ENCODE data around the gene TRPM3.
A peak's percentile ranks its signal among the peaks of the same experiment; 100 is the strongest.

Gene TRPM3

DNA sequence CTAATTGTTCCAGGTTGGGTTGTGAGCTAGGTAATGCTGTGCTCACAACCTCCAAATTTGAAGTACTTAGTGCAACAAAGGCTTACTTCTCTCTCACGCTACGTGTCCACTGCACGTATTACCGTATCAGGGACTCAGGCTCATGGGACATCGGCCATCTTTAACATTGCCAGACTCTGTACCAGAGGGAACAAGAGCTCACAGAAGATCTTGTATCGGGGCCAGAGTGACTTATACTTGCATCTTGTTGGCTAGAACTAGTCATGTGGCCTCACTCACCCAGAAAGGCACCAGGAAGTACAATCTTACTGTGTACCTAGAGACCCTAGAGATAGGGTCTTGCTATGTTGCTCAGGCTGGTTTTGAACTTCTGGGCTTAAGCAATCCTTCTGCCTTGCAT is 625.9 kb downstream of the TRPM3 start:
- DNase-seq = no peak

DNA sequence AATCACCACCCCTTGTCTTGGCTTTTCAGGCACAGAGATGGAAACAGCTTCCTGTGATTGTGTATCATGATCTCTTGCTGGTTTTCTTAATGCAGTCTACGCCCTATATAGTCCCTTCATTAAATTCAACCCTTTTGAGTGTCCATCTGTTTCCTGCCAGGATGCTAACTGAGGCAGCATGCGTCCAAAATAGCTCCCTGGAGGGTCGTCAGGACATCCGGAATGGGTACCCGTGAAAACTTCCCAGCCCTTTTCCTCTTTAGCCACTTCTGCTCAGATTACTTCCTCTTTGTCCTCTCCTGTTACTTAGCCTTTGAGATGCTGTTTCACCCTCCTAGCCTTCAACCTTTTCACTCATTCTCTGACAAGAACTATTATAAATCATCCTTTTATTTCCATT is 627.2 kb downstream of the TRPM3 start:
- DNase-seq = no peak

GRCh38 chr9:70493029-70493428 is 628.4 kb downstream of the TRPM3 start:
- no peak for DNase-seq

GRCh38 chr9:70492319-70492777 is 629.1 kb downstream of the TRPM3 start:
- peak; percentile 52 for DNase-seq

DNA sequence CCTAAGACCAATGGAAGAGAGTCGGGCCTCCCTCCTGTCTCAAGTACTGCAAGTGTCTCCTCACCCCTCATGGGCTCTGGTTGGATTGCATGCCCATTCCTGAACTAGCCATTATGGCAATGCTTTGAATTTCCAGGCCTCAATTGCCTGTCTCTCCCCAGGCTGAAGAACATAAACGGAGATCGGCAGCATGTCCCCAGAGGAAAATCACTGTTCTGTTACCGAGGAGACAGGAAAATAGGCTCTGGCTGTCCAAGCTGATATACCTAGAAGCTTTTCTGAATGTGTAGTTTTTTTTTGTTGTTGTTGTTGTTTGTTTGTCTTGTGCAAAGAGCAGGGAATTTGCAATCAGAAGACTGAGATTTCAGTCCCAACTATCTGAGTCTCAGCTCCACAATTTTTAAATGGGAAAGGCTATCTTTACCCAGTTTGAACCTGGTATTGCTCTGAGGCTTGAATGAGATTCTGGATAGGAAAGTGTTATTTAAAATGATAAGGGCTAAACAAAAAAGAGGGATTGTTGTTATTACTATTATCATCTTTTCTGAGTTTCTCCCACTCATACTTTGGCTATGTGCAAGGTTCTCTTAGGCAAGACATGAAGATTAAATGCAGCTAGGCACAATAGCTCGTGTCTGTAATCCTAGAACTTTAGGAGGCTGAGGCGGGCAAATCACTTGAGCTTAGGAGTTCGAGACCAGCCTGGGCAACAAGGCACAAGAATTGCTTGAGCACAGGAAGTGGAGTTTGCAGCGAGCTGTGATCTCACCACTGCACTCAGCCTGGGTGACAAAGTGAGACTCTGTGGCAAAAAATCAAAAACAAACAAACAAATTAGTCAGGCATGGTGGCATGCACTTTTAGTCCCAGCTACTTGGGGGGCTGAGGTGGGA is 629.7 kb downstream of the TRPM3 start:
- DNase-seq = no peak

DNA sequence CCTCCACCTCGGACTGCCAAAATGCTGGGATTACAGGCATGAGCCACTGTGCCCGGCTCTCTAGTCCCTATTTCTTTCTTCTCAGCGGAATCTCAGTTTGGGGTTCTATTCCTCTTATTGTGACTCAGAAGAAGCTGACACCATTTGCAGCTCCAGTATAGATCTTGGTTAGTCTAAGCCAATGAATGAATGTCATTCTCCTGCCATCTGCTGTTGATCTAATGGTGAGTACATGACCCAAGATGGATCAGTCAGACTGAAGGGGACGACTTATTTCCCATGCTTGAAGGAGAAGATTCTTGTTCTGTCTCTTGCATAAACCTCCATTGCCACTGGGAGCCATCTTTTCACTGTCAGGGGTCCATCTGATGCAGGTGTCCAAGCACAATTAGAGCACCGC is 630.9 kb downstream of the TRPM3 start:
- DNase-seq = no peak

GRCh38 chr9:70488793-70489105 is 632.7 kb downstream of the TRPM3 start:
- DNase-seq = no peak

- no peak for DNase-seq
Observed at GRCh38 chr9:70488098-70488792, 633.2 kb downstream of the TRPM3 start.

GRCh38 chr9:70486127-70486526 is 635.3 kb downstream of the TRPM3 start:
- DNase-seq = no peak

GRCh38 chr9:70485273-70485858 is 636.1 kb downstream of the TRPM3 start:
- no peak for DNase-seq

DNA sequence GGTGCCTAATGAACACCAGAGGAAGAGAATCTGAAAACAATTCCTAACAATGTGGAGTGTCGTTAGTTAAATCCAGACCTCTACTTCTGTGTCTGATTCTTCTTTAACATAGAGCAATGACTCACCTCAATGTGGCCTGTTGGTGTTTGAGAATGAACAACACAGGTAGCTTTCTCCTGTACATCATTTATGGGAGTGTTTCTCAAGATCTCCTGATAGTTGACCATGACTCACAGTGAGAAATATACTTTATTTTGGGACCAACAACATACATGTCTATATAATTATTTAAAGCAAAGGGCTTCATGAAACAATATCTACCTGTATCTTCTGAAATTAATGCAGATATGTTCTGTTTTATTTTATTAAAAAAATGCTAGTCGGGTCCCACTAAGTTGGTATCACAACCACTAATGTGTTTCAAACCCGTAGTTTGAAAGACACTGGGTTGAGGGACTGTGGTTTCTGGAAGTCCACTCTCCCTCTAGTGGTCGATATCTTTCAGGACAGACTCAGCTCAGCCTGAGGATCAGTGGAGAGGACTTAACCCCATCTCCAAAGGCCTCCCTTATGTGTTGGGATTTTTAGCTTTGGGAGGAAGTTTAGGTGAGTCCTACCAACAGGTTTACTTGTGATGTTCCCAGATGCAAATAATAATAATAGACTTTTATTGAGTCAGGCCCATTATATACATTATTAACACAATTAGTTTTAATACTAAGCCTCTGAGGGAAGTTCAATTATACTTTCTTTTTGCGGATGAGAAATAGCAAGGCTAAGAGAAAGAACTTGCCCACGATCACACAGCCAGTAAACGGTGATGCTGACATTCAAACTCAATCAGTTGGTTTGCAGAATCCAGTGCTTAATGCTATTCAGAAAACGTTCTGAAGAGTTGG is 636.9 kb downstream of the TRPM3 start:
- DNase-seq = peak; percentile 45

DNA sequence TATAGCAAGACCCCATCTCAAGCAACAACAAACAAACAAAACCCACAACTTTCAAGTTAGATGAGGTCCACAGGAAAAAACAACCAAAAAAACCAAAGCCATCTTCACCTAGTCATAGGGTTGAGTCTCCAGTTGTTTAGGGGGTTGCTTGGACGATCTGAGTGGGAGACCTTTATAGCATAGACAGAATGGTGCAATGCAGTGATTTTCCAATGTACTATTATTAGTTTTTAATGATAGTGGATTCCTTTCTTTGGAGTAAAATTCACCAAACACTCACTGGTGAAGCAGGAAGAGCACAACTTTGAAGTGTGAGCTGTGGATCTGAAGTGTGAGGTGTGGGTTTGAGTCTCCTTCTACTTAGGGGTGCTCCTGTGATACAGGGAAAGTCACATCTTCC is 640.0 kb downstream of the TRPM3 start:
- no peak for DNase-seq

- DNase-seq = peak; percentile 91
Observed at GRCh38 chr9:70480405-70480980, 640.9 kb downstream of the TRPM3 start.

DNA sequence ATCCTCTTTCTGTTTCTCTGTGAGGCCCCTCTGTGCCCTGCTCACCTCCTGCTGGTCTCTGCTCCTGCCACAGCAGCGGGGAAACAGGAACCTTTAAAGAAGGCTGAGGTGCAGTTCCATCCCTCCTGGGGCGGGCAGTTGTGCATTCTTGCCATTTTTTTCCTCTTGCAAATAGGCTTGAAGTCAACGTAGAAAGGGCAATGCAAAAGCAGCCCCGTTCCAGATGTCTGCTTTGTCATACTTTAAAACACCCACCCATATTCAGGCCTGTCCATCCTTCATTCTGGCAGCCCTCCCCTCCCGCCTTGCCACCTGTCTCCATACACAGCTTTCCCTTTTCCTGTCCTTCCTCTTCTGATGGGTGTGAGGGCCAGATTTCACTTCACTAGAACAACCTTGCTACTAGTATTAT is 641.5 kb downstream of the TRPM3 start:
- peak; percentile 91 for DNase-seq

All from NCI-H1092 treated with DMSO at 0.1 percent for 48 hours (cell line).